22Rv1 (cell line): ENCODE measurements around the gene MCU.

Source experiments
- ZFX ChIP-seq: fragments of 450-650 bp; IDR thresholded peaks from 2 replicates; pipeline ENCODE4 v1.6.1; 2017; ENCODE audit warnings: antibody characterized with exemption, borderline replicate concordance
- TF ChIP-seq, protein P1 (sequence below): fragments of 450-650 bp; IDR thresholded peaks from 2 replicates; pipeline ENCODE4 v1.5.1; 2017; ENCODE audit warnings: mild to moderate bottlenecking

DNA sequence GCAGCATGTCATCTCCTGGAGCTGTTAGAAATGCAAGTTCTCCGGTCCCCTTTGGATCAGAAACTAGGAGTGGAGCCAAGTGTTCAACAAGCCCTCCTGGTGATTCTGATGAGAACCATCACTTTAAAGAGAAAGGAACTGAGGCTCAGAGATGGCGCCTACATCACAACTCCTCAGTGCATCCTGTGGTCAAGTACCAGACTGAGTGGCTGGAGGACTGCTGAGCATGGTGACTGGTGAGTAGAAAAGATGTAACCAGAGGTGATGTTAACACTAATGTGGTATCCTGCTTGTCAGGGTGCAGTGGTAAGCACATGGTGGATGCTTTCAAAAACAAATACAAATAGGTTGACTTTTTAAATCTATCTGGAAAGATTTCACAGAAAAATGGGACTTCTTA lies 198.1 kb downstream of the MCU start:
- TF ChIP-seq, protein P1, sequence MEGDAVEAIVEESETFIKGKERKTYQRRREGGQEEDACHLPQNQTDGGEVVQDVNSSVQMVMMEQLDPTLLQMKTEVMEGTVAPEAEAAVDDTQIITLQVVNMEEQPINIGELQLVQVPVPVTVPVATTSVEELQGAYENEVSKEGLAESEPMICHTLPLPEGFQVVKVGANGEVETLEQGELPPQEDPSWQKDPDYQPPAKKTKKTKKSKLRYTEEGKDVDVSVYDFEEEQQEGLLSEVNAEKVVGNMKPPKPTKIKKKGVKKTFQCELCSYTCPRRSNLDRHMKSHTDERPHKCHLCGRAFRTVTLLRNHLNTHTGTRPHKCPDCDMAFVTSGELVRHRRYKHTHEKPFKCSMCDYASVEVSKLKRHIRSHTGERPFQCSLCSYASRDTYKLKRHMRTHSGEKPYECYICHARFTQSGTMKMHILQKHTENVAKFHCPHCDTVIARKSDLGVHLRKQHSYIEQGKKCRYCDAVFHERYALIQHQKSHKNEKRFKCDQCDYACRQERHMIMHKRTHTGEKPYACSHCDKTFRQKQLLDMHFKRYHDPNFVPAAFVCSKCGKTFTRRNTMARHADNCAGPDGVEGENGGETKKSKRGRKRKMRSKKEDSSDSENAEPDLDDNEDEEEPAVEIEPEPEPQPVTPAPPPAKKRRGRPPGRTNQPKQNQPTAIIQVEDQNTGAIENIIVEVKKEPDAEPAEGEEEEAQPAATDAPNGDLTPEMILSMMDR = no peak
- TF ChIP-seq ZFX = no peak
